Bronchial epithelial cell (primary cell): ENCODE results near the gene ABCD1. TPM values are rescaled to one million over a fixed set of nuclear protein-coding genes. Genes with fewer than 3 reads are reported as not detected.
"Not testable (repeated sequence)": the region's sequence is repeated elsewhere in the genome, so short reads cannot be mapped to it uniquely, and the experiment has no call there.

Experiments used
- DNase-seq: peaks from one replicate; pipeline ENCODE4 v3.0.0-alpha.2; 2010; ENCODE audit warnings: low read depth
- FAIRE-seq: peaks from 2 replicates; lab custom pipeline; 2011; peaks lifted over from hg19 to GRCh38; lab: Jason Lieb, UNC
- H3K27me3 ChIP-seq: 2 replicates; pipeline ENCODE4 v1.5.1; 2011; ENCODE audit warnings: low read length; ENCODE audit not compliant: control insufficient read depth, insufficient read depth
- H3K36me3 ChIP-seq: 2 replicates; pipeline ENCODE4 v1.5.1; 2011; ENCODE audit warnings: low read length; ENCODE audit not compliant: control insufficient read depth, insufficient read depth
- H3K4me3 ChIP-seq: 2 replicates; pipeline ENCODE4 v1.5.1; 2011; ENCODE audit warnings: mild to moderate bottlenecking, low read depth, low read length, control low read depth
- total RNA-seq: library from RNA; depleted of rRNA; stranded (reverse); fragments of >200 nt; gene quantifications from 2 replicates; pipeline ENCODE4 v1.2.1, GENCODE V29; 2014
- TF ChIP-seq, protein P1 (sequence below): IDR thresholded peaks from 2 replicates; pipeline ENCODE4 v1.5.1; 2011; ENCODE audit warnings: mild to moderate bottlenecking, moderate library complexity, low read length, control low read depth, inconsistent platforms; ENCODE audit not compliant: insufficient read depth, severe bottlenecking

Gene ABCD1
- total RNA-seq, 1 donor from 2014 or later: 1.8 TPM

DNA sequence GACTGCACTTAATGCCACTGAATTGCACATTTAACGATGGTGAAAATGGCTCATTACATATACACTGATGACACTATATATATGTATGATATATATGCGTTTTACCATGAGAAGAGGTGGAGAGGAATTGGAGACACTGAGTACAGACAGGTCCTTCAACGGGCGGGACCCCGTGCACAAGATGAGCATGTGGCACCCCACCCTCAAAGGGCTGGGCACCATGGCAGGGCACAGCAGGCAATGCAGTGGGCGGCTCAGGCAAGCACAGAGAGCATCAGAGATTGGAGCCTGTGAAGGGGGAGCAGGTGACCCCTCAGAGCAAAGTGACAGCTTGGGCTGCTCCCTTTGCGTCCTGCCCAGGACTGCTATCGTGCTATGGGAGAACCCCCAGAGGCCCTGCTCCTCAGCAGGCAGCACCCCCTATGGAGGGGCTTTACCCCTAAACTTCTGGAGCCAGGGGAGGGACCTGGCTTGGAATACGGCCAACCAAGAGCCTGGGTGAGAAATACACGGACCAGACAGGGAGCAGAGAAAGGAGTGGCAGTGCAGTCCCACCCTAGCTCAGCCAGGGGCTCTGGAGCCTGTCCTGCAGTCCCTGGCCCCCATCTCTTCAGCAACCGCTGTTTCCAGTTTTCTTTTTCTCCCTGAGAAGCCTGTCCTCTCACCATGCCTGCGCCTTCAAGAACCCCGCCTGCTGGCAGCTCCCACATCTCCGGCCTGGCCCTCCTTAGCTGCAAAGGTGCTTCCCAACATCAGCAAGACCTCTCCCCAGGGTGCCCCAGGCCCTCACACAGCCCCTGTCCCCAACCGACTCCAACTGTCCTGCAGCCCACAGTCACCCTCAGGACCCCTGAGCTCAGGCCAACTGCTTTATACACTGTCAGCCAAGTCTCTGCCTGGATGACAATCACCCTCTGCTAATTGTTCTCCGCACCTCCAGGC lies 26.5 kb upstream of the ABCD1 start:
- H3K4me3 ChIP-seq: no peak overlapping the region
- FAIRE-seq (no peak), DNase-seq (no peak)
- TF ChIP-seq, protein P1, sequence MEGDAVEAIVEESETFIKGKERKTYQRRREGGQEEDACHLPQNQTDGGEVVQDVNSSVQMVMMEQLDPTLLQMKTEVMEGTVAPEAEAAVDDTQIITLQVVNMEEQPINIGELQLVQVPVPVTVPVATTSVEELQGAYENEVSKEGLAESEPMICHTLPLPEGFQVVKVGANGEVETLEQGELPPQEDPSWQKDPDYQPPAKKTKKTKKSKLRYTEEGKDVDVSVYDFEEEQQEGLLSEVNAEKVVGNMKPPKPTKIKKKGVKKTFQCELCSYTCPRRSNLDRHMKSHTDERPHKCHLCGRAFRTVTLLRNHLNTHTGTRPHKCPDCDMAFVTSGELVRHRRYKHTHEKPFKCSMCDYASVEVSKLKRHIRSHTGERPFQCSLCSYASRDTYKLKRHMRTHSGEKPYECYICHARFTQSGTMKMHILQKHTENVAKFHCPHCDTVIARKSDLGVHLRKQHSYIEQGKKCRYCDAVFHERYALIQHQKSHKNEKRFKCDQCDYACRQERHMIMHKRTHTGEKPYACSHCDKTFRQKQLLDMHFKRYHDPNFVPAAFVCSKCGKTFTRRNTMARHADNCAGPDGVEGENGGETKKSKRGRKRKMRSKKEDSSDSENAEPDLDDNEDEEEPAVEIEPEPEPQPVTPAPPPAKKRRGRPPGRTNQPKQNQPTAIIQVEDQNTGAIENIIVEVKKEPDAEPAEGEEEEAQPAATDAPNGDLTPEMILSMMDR: no peak
- no peaks in the 10 kb centered on the region for H3K27me3 ChIP-seq
- H3K36me3 ChIP-seq: peaks cover 7% of the 10 kb centered on the region

DNA sequence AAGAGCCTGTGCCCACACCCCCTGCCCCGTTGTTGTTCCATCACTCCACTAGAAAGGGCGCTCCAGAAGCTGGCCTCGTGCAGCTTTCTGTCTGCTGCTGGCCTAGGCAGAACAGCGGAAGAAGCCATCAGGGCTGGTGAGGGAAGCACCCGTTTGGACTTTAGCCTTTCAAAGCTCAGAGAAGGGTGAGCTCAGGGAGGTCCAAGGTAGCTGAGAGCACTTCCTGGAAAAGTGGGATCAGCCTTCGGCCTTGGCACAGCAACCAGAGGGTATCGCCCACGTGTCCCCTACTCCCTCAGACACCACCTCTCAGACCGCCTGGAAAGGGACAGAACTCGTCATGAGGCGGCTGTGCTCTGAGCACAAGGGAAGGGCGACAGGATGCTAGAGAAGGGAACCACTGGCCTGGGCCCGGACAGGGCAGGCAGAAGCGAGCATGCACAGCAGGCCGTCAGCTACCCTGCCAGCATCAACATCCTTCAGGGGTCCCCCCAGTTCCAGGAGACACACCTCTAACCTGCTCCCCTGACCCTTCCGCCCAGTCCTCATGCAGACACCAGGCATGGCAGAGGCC lies 25.4 kb upstream of the ABCD1 start:
- DNase-seq, FAIRE-seq, H3K27me3 ChIP-seq, H3K4me3 ChIP-seq, H3K36me3 ChIP-seq: not testable (repeated sequence)

DNA sequence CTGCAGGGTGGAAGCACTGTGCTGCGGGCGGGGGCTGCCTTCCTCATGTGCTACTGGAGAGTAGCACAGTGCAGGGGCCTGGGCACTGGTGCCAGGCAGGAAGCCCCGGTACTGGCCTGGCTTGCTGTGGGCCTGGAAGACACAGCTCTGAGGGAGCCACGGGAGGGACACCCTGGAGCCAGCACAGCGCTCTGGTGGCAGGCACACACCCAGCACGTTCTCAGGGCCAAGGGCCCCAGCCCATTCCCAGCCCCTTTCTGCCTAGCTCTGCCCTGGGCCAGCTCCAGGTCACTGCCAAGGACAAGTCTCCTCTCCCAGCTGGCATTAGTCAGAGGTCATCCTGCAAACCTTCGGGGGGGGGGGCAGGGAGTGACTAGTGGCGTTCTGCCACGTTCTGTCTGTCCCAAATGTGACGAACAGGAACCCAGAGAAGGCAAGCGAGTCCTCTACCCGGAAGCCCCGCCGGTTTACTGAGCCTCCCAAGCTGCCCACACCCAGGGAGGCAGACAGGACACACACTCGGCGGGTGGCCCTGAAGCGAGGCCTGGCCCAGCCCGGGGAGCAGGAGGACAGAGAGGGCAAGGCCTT lies 24.8 kb upstream of the ABCD1 start:
- H3K36me3 ChIP-seq, DNase-seq, H3K4me3 ChIP-seq, H3K27me3 ChIP-seq, FAIRE-seq: not testable (repeated sequence)

DNA sequence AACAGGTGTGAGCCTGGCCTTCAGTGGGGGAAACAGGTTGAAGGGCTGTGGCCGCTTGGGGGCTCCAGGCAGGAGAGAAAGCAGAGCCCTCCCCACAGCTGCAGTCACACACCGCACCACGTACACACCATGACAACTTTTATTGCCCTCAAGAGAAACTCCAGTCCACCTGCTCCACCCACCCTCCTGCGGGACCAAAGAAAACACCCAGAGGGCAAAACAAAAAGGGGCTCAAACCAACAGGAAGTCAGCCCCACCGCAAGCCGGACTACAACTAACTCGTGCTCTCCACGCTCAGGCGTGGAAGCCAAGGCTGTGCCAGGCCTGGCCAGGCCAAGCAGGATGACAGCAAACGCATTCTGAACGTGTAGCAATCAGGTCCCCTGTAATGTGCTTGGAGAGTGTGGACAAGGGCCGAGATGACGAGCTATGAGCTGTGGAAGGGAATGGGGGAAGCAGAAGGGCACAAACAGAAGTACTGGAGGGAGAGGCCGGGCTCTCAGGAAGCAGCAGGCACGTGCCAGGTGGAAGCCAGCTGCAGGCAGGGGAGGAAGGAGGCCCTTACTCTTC lies 24.2 kb upstream of the ABCD1 start:
- TF ChIP-seq, protein P1: no peak
- Histone ChIP-seq H3K36me3 (peaks cover 4% of the 10 kb centered on the region), H3K4me3 (no peak overlapping the region), H3K27me3 (no peaks in the 10 kb centered on the region)
- FAIRE-seq (no peak), DNase-seq (no peak)

DNA sequence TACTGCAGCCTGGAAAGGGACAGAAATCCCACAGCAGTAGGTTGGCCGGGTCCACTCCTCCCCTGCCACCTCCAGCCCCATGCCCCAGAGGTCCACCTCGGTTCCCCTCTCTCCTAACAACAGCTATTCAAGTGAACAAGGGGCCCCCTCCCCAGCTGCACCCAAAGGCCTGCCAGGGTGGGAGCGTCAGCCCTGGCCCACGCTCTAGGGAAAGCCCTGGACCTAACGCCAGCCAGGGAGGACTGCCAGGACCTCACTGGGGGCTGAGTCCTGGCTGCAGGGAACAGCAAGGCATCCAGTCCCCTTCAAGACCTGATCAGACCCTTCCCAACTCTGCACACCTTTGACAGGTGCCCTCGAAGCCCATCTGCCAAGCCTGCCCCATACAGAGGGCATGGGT lies 23.7 kb upstream of the ABCD1 start:
- H3K36me3 ChIP-seq: peaks cover 4% of the 10 kb centered on the region
- TF ChIP-seq, protein P1: no peak

DNA sequence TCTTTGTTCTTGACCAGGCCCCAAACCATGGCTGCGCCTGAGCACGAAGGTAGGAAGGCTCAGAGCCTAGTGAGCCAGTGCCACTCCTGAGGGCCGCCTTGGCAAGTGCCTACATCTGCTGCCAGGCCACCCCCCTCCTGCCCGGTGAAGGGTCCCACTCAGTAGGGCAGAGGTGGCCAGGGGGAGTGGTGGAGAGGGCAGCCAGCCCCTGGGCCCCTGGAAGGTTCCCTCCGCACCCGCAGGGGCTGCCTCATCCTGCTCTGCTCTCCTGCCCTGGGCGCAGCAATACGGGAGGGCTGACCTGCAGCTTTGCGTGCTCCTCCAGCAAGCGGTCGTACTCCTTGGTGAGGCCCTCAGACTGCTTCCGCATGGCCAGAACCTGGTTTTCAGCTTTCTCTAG lies 22.9 kb upstream of the ABCD1 start:
- H3K4me3 ChIP-seq: no peak overlapping the region
- DNase-seq: no peak
- no peak for FAIRE-seq
- peaks cover 4% of the 10 kb centered on the region for H3K36me3 ChIP-seq
- TF ChIP-seq, protein P1: no peak
- no peaks in the 10 kb centered on the region for H3K27me3 ChIP-seq

More for the DNA sequence above, 23.7 kb upstream of the ABCD1 start:
- Histone ChIP-seq H3K27me3 (no peaks in the 10 kb centered on the region), H3K4me3 (no peak overlapping the region)
- FAIRE-seq (no peak), DNase-seq (no peak)
